ENCODE measurements around the gene SHROOM3. TPM values are rescaled to one million over a fixed set of nuclear protein-coding genes. Genes with fewer than 3 reads are reported as not detected.
A peak's percentile ranks its signal among the peaks of the same experiment; 100 is the strongest.

Gene SHROOM3
- total RNA-seq, 1 experiment from 2014 or later, result 27.6 TPM

GRCh38 chr4:76637712-76638361 is 202.8 kb downstream of the SHROOM3 start:
- Histone ChIP-seq H3K23me2 (ENCODE audit: insufficient read length, low read depth, low read length, poor library complexity, severe bottlenecking) (no peaks in the 10 kb centered on the region), H3K27ac (ENCODE audit: insufficient read length, low read depth, low read length) (no peak overlapping the region), H2AFZ (ENCODE audit: low read length) (no peak overlapping the region), H3K23ac (ENCODE audit: insufficient read length, low read depth, low read length) (no peak overlapping the region), H2BK120ac (ENCODE audit: low read depth, low read length, poor library complexity, severe bottlenecking) (no peak overlapping the region), H3K4me2 (ENCODE audit: insufficient read depth, insufficient read length, low read length) (no peak overlapping the region), H2BK12ac (ENCODE audit: insufficient read length, low read depth, low read length) (no peak overlapping the region), H3T11ph (ENCODE audit: low read length) (no peak overlapping the region), H3K4me1 (ENCODE audit: insufficient read depth, low read length) (peaks cover 2% of the 10 kb centered on the region; the same call in 1 of the 2 replicates), H3K56ac (ENCODE audit: insufficient read length, low read depth, low read length) (no peak overlapping the region), H3K4ac (ENCODE audit: low read depth, low read length) (no peak overlapping the region), H2BK15ac (ENCODE audit: low read depth, low read length) (no peak overlapping the region), H4K91ac (ENCODE audit: insufficient read length, low read depth, low read length) (no peak overlapping the region), H4K20me1 (ENCODE audit: control insufficient read depth, insufficient read depth, insufficient read length) (no peaks in the 10 kb centered on the region), H3K79me2 (ENCODE audit: insufficient read depth, low read length) (no peaks in the 10 kb centered on the region), H3K79me1 (ENCODE audit: insufficient read depth, low read depth, low read length, poor library complexity, severe bottlenecking) (no peaks in the 10 kb centered on the region), H4K5ac (ENCODE audit: insufficient read length, low read depth, low read length) (no peak overlapping the region), H3K27me3 (ENCODE audit: insufficient read depth, low read length) (no peaks in the 10 kb centered on the region; the same call in 1 of the 2 replicates), H2AK5ac (ENCODE audit: insufficient read length, low read length) (no peak overlapping the region), H3K14ac (ENCODE audit: insufficient read depth, low read length) (no peak overlapping the region), H3K9me3 (ENCODE audit: control insufficient read depth, low read depth, low read length) (no peaks in the 10 kb centered on the region), H4K8ac (replicated peaks; ENCODE audit: insufficient read length, low read depth, low read length) (no peak overlapping the region), H2BK5ac (ENCODE audit: insufficient read length, low read length) (no peak overlapping the region), H2BK20ac (ENCODE audit: low read depth, low read length, poor library complexity, severe bottlenecking) (no peak overlapping the region), H3K18ac (ENCODE audit: insufficient read length, low read depth, low read length) (no peak overlapping the region), H3K9ac (ENCODE audit: extremely low read depth, insufficient read length, low read length) (no peak overlapping the region)
- Mint-ChIP-seq H3K27ac (0 out of 7 replicates have a peak overlapping the region, but pooled peaks of 1 of the 3 experiments have one; percentile 26), H3K9me3 (peaks cover 0 to 3% of the 10 kb centered on the region in 2 experiments; a peak in 1 of 5 replicates), H3K4me3 (no peak overlapping the region), H3K27me3 (ENCODE audit: low read depth) (no peaks in the 10 kb centered on the region), H3K36me3 (ENCODE audit: insufficient read depth in 1 of 3, low read depth in 3 of 3) (peaks cover 0 to 3% (median 0%) of the 10 kb centered on the region in 3 experiments; a peak in 1 of 7 replicates), H3K4me1 (peaks cover 31 to 43% of the 10 kb centered on the region in 2 experiments)
- no peak for TF ChIP-seq CTCF (conservative IDR thresholded peaks at IDR 0.05)
- DNase-seq, result no peak
- WGBS (ENCODE audit: extremely low coverage, insufficient read length, low lambda C conversion rate), result no CpG with 5 or more reads among the region's 5 CpGs
